Mucosa of descending colon (tissue), 3 donors: ENCODE data around the gene VIPR2. TPM values are rescaled to one million over a fixed set of nuclear protein-coding genes. Genes with fewer than 3 reads are reported as not detected.
"Not testable (repeated sequence)": the region's sequence is repeated elsewhere in the genome, so short reads cannot be mapped to it uniquely, and the experiment has no call there.

Source experiments
- ATAC-seq: fragments of 200-7000 bp; cut with Tn5 transposase; one replicate; pipeline ENCODE4 v1.9.1; 2020; ENCODE audit warnings: mild to moderate bottlenecking, moderate library complexity
- DNase-seq, 3 donors: peaks; one replicate each; pipeline ENCODE4 v3.0.0-alpha.2; 2020
- H3K36me3 ChIP-seq: fragments of 200-600 bp; one replicate; pipeline ENCODE4 v1.8.0; 2021; ENCODE audit warnings: low read depth, mild to moderate bottlenecking
- H3K4me1 ChIP-seq: fragments of 200-600 bp; one replicate; pipeline ENCODE4 v1.8.0; 2021; ENCODE audit warnings: low read depth, mild to moderate bottlenecking
- H3K4me3 ChIP-seq: fragments of 200-600 bp; one replicate; pipeline ENCODE4 v1.8.0; 2021; ENCODE audit warnings: mild to moderate bottlenecking
- H3K9me3 ChIP-seq: fragments of 200-600 bp; one replicate; pipeline ENCODE4 v1.8.0; 2021; ENCODE audit warnings: mild to moderate bottlenecking
- intact Hi-C, 2 donors: fragments of 100-400 bp; cut with DNase I in 1 of 2; cut with micrococcal nuclease in 1 of 2; formaldehyde crosslinking; loops; one replicate each; pipeline versions ENCODE4 v1.11.0 to v1.11.1; 2022; cut with DNase I, micrococcal nuclease
- total RNA-seq, 3 donors: library from RNA; stranded (reverse); fragmentation: NEBNext Ultra II Directional in 2 of 3; extraction: Animal tissue kit (Norgen Biotek cat#: 25700) in 2 of 3; gene quantifications; one replicate each; pipeline versions ENCODE4 v1.2.1 to v1.2.4, GENCODE V29; 2021 to 2023
- TF ChIP-seq, protein P1 (sequence below): fragments of 200-600 bp; IDR thresholded peaks from one replicate; pipeline ENCODE4 v1.8.0; 2022; ENCODE audit warnings: antibody characterized with exemption, mild to moderate bottlenecking
- donor health status: DM: no; HTN: no; CAD: no; lungs with moderate emphysema.
- donor health status: DM: no; HTN: no; CAD: no.
- donor health status: DM: no; HTN: yes; CAD: no.

VIPR2 gene
- total RNA-seq, 3 donors from 2014 or later, result 0.58 to 19.8 (median 2.4) TPM

DNA sequence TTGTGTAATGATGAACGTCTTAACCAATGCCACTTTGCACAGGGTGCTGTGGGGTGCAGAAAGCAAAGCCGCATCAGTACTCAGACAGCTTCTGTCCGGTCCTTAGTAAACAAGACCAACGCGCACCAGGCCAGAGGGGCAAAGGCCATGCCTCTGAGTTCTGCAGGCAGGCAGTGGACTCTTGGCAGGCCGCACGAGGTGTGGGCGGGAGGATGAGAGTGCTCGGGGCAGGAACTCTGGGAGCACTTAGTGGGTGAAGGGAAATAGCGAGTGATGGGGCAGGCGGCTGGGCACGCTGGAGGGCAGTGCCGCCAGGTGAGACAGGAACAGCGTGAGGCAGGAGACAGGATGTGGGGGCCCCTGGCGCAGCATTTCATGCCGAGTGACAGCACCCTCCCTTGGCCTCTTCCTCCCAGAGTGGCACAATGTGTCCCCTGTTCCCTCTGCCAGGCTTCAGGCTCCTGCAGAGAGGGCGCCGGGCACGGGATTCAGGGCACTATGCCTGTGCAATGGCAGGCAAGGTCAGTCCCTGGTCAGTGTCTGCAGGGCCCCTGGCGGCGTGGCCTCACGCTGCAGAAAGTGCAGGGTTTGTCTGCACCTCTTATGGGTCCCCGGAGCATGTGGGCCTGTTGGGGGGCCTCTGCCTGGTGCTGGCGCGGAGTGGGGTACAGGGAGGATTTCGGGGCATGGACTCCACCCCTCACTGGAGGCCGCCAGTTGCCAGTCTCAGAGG, 60.4 kb downstream of the VIPR2 start:
- Histone ChIP-seq H3K9me3 (no peaks in the 10 kb centered on the region), H3K4me3 (no peak overlapping the region), H3K4me1 (no peaks in the 10 kb centered on the region), H3K36me3 (no peaks in the 10 kb centered on the region)
- DNase-seq, result no peak
- intact Hi-C loops, result no loop called here
- ATAC-seq, result no peak
- TF ChIP-seq, protein P1, sequence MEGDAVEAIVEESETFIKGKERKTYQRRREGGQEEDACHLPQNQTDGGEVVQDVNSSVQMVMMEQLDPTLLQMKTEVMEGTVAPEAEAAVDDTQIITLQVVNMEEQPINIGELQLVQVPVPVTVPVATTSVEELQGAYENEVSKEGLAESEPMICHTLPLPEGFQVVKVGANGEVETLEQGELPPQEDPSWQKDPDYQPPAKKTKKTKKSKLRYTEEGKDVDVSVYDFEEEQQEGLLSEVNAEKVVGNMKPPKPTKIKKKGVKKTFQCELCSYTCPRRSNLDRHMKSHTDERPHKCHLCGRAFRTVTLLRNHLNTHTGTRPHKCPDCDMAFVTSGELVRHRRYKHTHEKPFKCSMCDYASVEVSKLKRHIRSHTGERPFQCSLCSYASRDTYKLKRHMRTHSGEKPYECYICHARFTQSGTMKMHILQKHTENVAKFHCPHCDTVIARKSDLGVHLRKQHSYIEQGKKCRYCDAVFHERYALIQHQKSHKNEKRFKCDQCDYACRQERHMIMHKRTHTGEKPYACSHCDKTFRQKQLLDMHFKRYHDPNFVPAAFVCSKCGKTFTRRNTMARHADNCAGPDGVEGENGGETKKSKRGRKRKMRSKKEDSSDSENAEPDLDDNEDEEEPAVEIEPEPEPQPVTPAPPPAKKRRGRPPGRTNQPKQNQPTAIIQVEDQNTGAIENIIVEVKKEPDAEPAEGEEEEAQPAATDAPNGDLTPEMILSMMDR, result no peak

DNA sequence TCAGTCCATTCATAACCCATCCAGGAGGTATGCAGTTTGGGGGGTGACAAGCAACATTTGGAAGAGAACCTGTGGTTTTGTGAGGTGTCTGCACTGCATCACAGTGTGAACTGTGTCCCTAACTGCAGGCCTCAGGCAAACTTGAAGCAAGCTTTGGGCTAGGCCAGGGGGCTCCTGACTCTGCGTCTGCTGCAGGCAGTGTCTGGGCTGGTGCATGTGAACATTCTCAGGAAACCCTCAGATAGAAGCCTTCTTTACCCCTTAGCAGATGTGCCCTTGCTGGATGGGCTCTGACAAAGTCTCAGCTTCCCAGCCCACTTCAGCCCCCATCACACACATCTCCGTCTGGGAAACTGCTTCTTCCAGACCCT, 61.0 kb downstream of the VIPR2 start:
- intact Hi-C loops, result no loop called here
- no peaks in the 10 kb centered on the region for H3K9me3 ChIP-seq

DNA sequence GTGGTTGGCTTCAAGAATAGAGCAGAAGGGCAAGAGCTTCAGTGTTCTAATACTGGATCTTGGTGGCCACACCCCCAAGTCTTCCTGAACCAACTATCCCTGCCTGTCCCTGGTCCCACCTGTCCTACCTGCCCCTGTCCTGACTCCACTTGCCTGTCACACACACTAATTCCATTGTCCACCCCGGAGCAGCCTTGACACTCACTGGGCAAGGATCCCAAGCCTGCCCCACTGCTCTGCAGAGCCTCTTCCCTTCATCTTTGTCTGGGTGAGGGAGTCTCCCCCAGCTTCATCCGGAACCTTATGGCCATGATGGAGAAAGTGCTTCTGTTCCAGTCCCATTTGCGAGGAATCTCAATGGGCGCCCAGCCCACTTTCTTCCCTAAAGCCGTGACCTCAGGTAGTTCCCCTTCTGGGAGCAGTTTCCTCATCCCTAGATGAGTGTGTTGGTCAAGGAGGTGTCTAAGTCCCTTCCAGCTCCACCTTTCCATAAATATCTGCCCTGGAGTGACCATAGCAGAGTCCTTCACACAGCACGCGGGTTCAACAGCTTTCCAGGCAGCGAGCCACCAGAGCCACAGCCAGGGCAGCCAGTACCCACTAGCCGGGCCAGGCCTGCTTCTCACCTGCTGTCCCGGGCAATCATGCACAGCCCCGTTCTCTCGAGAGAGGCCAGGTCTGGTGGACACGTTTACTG, 61.5 kb downstream of the VIPR2 start:
- no peak for DNase-seq

More for the DNA sequence above, 61.0 kb downstream of the VIPR2 start:
- Histone ChIP-seq H3K4me3 (no peak overlapping the region), H3K4me1 (no peaks in the 10 kb centered on the region), H3K36me3 (no peaks in the 10 kb centered on the region)
- TF ChIP-seq, protein P1, result no peak
- ATAC-seq (no peak), DNase-seq (no peak)

DNA sequence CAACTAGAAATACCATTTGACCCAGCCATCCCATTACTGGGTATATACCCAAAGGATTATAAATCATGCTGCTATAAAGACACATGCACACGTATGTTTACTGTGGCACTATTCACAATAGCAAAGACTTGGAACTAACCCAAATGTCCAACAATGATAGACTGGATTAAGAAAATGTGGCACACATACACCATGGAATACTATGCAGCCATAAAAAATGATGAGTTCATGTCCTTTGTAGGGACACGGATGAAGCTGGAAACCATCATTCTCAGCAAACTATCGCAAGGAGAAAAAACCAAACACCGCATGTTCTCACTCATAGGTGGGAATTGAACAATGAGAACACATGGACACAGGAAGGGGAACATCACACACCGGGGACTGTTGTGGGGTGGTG, 62.6 kb downstream of the VIPR2 start:
- H3K4me1 ChIP-seq, ATAC-seq, H3K4me3 ChIP-seq, DNase-seq, H3K9me3 ChIP-seq, intact Hi-C loops, H3K36me3 ChIP-seq: not testable (repeated sequence)

More for the DNA sequence above, 61.5 kb downstream of the VIPR2 start:
- TF ChIP-seq, protein P1, result no peak
- Histone ChIP-seq H3K9me3 (no peaks in the 10 kb centered on the region), H3K4me3 (no peak overlapping the region), H3K36me3 (no peaks in the 10 kb centered on the region), H3K4me1 (no peaks in the 10 kb centered on the region)
- intact Hi-C loops, result no loop called here
- ATAC-seq, result no peak

DNA sequence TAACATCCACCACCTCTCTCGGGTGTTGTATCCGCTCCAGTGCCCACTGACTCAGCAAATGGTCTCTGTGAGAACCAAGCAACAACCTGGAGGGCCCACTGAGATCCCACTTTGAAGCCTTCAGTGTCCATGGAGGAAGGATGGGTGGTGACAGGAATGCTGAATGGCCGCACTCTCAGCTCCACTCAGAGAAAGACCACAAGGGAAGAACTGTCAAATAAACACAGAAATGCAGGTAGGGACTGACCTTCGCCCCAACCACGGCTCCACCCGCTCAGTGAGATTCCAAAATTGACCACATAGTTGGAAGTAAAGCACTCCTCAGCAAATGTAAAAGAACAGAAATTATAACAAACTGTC, 65.8 kb downstream of the VIPR2 start:
- ATAC-seq, result no peak

More for the DNA sequence above, 65.8 kb downstream of the VIPR2 start:
- intact Hi-C loops, result no loop called here
- Histone ChIP-seq H3K9me3 (no peaks in the 10 kb centered on the region), H3K36me3 (no peaks in the 10 kb centered on the region), H3K4me3 (no peak overlapping the region), H3K4me1 (no peaks in the 10 kb centered on the region)
- TF ChIP-seq, protein P1, result no peak
- DNase-seq, result no peak
